ENCODE data around the gene PRR23B.

Gene PRR23B

GRCh38 chr3:138972941-138973340 is 47.8 kb downstream of the PRR23B start:
- no peak for DNase-seq

GRCh38 chr3:138971766-138972320 is 48.9 kb downstream of the PRR23B start:
- no peak for DNase-seq
